ENCODE results near the gene WDR90.

The WDR90 gene

DNA sequence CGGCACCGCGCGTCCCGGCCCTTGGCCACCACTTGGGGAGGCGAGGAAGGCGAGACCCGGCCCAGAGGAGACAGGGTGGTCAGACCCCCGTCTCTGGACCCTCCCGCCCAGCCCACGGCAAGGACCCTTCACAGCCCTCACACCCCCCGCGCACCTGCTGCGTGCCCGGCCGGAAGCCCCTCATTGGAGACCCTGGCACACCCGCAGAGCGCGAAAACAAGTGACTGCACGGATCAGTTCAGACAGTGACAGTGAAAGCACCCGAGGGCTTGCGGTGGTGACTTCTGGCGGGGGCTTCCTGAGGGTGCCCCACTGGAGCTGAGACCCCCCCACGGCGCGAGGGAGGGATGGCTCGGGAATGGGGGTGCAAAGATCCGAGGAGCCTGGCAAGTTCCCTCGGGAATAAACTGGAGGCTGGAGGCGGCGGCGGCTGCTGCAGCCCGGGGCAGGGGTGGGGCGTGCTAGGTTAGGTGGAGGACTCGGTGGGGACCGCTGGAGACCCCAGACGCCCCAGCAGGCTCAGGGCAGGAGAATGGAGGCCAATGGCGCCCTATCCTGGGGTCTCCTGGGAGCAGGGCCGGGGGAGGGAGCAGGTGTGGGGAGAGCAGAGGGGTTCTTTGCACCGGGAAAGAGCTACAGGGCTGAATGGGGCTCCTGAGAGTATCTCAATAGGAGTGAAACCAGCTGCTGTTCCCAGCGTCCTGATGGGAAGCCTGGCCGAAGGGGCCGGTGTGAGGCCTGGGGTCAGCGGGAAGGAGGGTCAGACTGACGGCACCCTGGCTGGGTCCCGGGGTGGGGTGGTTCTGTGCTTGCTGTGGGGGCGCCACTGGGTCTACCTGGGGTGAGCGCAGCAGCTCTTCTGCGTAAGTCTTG is 57.3 kb downstream of the WDR90 start:
- CTCF ChIA-PET, result interaction anchor here (0.6 to 1.1 kb wide), 3 partner anchors 10 to 79 kb away, joined by 3 to 5 read pairs (median 3); no protein-coding TSS in a partner anchor
- POLR2A ChIA-PET, result interaction anchor here (0.6 to 2.3 kb wide), 4 partner anchors 11 to 43 kb away, joined by 3 to 8 read pairs (median 4); partner anchors contain the start of genes ANTKMT and STUB1
- Histone ChIP-seq H3K27ac (ENCODE audit: extremely low read depth, low read depth, low read length) (no peak overlapping the region), H3K4me1 (ENCODE audit: control insufficient read depth, insufficient read depth, low read length) (peaks cover 5% of the 10 kb centered on the region), H3K4me3 (ENCODE audit: low read depth, low read length) (peak overlapping the region; percentile 4; the same call in 1 of the 2 replicates), H3K36me3 (ENCODE audit: control insufficient read depth in 2 of 2, insufficient read depth in 1 of 2, low read length in 2 of 2) (no peaks in the 10 kb centered on the region), H3K9me3 (ENCODE audit: control insufficient read depth, insufficient read depth, low read depth, low read length) (no peaks in the 10 kb centered on the region)
- TF ChIP-seq GLIS1 (tag by site-specific recombination; IDR thresholded peaks at IDR 0.05) (peak; percentile 60), ZNF292 (tag by site-specific recombination; IDR thresholded peaks at IDR 0.05; ENCODE audit: borderline replicate concordance, low read depth) (no peak), ZNF510 (tag by site-specific recombination; IDR thresholded peaks at IDR 0.05; ENCODE audit: insufficient replicate concordance) (no peak), KLF10 (tag by site-specific recombination; IDR thresholded peaks at IDR 0.05) (0 out of 2 replicates have a peak, but pooled peaks have one; percentile 0), ZNF10 (tag by site-specific recombination; IDR thresholded peaks at IDR 0.05) (peak; percentile 12; the same call in 1 of the 2 replicates), ZNF404 (tag by site-specific recombination; IDR thresholded peaks at IDR 0.05) (no peak), TRIM28 (IDR thresholded peaks at IDR 0.05; ENCODE audit: borderline replicate concordance, low read length) (no peak), ZNF2 (tag by site-specific recombination; IDR thresholded peaks at IDR 0.05) (no peak), EGR2 (tag by site-specific recombination; IDR thresholded peaks at IDR 0.05; ENCODE audit: low read depth) (no peak), ZNF473 (tag by site-specific recombination; IDR thresholded peaks at IDR 0.05) (no peak), ZNF169 (tag by site-specific recombination; IDR thresholded peaks at IDR 0.05) (no peak), ZFHX2 (tag by site-specific recombination; conservative IDR thresholded peaks at IDR 0.05) (no peak), ZBTB8A (tag by site-specific recombination; IDR thresholded peaks at IDR 0.05) (0 out of 2 replicates have a peak, but pooled peaks have one; percentile 54), ZNF211 (tag by site-specific recombination; IDR thresholded peaks at IDR 0.05; ENCODE audit: low read depth) (no peak), ZNF585B (tag by site-specific recombination; IDR thresholded peaks at IDR 0.05) (no peak), SCRT2 (tag by site-specific recombination; IDR thresholded peaks at IDR 0.05) (peak; percentile 46; the same call in 1 of the 2 replicates)
- TF ChIP-seq, protein P1, sequence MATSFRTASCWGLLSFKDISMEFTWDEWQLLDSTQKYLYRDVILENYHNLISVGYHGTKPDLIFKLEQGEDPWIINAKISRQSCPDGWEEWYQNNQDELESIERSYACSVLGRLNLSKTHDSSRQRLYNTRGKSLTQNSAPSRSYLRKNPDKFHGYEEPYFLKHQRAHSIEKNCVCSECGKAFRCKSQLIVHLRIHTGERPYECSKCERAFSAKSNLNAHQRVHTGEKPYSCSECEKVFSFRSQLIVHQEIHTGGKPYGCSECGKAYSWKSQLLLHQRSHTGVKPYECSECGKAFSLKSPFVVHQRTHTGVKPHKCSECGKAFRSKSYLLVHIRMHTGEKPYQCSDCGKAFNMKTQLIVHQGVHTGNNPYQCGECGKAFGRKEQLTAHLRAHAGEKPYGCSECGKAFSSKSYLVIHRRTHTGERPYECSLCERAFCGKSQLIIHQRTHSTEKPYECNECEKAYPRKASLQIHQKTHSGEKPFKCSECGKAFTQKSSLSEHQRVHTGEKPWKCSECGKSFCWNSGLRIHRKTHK (tag by site-specific recombination; IDR thresholded peaks at IDR 0.05), result no peak
- TF ChIP-seq, protein P2, sequence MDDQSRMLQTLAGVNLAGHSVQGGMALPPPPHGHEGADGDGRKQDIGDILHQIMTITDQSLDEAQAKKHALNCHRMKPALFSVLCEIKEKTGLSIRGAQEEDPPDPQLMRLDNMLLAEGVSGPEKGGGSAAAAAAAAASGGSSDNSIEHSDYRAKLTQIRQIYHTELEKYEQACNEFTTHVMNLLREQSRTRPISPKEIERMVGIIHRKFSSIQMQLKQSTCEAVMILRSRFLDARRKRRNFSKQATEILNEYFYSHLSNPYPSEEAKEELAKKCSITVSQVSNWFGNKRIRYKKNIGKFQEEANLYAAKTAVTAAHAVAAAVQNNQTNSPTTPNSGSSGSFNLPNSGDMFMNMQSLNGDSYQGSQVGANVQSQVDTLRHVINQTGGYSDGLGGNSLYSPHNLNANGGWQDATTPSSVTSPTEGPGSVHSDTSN (CRISPR knock-in tag; IDR thresholded peaks at IDR 0.05), result no peak
- TF ChIP-seq, protein P3, sequence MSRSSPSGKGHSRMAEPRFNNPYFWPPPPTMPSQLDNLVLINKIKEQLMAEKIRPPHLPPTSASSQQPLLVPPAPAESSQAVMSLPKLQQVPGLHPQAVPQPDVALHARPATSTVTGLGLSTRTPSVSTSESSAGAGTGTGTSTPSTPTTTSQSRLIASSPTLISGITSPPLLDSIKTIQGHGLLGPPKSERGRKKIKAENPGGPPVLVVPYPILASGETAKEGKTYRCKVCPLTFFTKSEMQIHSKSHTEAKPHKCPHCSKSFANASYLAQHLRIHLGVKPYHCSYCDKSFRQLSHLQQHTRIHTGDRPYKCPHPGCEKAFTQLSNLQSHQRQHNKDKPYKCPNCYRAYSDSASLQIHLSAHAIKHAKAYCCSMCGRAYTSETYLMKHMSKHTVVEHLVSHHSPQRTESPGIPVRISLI (tag by site-specific recombination; IDR thresholded peaks at IDR 0.05), result no peak
- TF ChIP-seq, protein P4, sequence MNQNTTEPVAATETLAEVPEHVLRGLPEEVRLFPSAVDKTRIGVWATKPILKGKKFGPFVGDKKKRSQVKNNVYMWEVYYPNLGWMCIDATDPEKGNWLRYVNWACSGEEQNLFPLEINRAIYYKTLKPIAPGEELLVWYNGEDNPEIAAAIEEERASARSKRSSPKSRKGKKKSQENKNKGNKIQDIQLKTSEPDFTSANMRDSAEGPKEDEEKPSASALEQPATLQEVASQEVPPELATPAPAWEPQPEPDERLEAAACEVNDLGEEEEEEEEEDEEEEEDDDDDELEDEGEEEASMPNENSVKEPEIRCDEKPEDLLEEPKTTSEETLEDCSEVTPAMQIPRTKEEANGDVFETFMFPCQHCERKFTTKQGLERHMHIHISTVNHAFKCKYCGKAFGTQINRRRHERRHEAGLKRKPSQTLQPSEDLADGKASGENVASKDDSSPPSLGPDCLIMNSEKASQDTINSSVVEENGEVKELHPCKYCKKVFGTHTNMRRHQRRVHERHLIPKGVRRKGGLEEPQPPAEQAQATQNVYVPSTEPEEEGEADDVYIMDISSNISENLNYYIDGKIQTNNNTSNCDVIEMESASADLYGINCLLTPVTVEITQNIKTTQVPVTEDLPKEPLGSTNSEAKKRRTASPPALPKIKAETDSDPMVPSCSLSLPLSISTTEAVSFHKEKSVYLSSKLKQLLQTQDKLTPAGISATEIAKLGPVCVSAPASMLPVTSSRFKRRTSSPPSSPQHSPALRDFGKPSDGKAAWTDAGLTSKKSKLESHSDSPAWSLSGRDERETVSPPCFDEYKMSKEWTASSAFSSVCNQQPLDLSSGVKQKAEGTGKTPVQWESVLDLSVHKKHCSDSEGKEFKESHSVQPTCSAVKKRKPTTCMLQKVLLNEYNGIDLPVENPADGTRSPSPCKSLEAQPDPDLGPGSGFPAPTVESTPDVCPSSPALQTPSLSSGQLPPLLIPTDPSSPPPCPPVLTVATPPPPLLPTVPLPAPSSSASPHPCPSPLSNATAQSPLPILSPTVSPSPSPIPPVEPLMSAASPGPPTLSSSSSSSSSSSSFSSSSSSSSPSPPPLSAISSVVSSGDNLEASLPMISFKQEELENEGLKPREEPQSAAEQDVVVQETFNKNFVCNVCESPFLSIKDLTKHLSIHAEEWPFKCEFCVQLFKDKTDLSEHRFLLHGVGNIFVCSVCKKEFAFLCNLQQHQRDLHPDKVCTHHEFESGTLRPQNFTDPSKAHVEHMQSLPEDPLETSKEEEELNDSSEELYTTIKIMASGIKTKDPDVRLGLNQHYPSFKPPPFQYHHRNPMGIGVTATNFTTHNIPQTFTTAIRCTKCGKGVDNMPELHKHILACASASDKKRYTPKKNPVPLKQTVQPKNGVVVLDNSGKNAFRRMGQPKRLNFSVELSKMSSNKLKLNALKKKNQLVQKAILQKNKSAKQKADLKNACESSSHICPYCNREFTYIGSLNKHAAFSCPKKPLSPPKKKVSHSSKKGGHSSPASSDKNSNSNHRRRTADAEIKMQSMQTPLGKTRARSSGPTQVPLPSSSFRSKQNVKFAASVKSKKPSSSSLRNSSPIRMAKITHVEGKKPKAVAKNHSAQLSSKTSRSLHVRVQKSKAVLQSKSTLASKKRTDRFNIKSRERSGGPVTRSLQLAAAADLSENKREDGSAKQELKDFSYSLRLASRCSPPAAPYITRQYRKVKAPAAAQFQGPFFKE (tag by site-specific recombination; IDR thresholded peaks at IDR 0.05; ENCODE audit: borderline replicate concordance), result no peak
- TF ChIP-seq, protein P5, sequence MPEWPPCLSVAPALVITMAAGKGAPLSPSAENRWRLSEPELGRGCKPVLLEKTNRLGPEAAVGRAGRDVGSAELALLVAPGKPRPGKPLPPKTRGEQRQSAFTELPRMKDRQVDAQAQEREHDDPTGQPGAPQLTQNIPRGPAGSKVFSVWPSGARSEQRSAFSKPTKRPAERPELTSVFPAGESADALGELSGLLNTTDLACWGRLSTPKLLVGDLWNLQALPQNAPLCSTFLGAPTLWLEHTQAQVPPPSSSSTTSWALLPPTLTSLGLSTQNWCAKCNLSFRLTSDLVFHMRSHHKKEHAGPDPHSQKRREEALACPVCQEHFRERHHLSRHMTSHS (tag by site-specific recombination; IDR thresholded peaks at IDR 0.05), result no peak
- TF ChIP-seq, protein P6, sequence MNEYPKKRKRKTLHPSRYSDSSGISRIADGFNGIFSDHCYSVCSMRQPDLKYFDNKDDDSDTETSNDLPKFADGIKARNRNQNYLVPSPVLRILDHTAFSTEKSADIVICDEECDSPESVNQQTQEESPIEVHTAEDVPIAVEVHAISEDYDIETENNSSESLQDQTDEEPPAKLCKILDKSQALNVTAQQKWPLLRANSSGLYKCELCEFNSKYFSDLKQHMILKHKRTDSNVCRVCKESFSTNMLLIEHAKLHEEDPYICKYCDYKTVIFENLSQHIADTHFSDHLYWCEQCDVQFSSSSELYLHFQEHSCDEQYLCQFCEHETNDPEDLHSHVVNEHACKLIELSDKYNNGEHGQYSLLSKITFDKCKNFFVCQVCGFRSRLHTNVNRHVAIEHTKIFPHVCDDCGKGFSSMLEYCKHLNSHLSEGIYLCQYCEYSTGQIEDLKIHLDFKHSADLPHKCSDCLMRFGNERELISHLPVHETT (tag by site-specific recombination; IDR thresholded peaks at IDR 0.05), result no peak

All from HEK293 (cell line).